GM10266 (cell line): ENCODE measurements around the gene TTC28.

Experiments
- DNase-seq: peaks from one replicate; pipeline ENCODE4 v3.0.0; 2012; ENCODE audit errors: extremely low spot score
- CTCF ChIP-seq: IDR thresholded peaks from 2 replicates; pipeline ENCODE4 v1.5.1; 2012; ENCODE audit warnings: mild to moderate bottlenecking, low read depth; ENCODE audit not compliant: control insufficient read depth, insufficient read depth; ENCODE audit errors: missing control alignments

The TTC28 gene

GRCh38 chr22:27998511-27999410 lies 680.9 kb downstream of the TTC28 start:
- DNase-seq = no peak
- TF ChIP-seq CTCF = no peak

- TF ChIP-seq CTCF = no peak
- DNase-seq = no peak
Measured at GRCh38 chr22:27997538-27997937, 682.1 kb downstream of the TTC28 start.

GRCh38 chr22:27996981-27997380 lies 682.7 kb downstream of the TTC28 start:
- TF ChIP-seq CTCF = no peak

GRCh38 chr22:27996529-27996925 lies 683.1 kb downstream of the TTC28 start:
- DNase-seq = no peak
- TF ChIP-seq CTCF = no peak

More at GRCh38 chr22:27996981-27997380, 682.7 kb downstream of the TTC28 start:
- DNase-seq = no peak

- no peak for TF ChIP-seq CTCF
- no peak for DNase-seq
Measured at GRCh38 chr22:27995801-27996528, 683.7 kb downstream of the TTC28 start.

GRCh38 chr22:27994481-27995331 lies 684.9 kb downstream of the TTC28 start:
- TF ChIP-seq CTCF = no peak
- no peak for DNase-seq
